ENCODE measurements around the gene TRDMT1. TPM values are rescaled to one million over a fixed set of nuclear protein-coding genes. Genes with fewer than 3 reads are reported as not detected.

The TRDMT1 gene
- total and polyA plus RNA-seq, 2 experiments from 2014 or later = 3.5 to 4.2 TPM

- Histone ChIP-seq H3K27me3 (no peaks in the 10 kb centered on the region), H3K79me2 (peaks cover 7% of the 10 kb centered on the region)
- WGBS (ENCODE audit: low lambda C conversion rate, missing lambda C conversion rate) = 8% methylated on average over 3 of the region's 3 CpGs
These were observed 283 bp upstream of the TRDMT1 start for GRCh38 chr10:17201794-17202116.

GRCh38 chr10:17200001-17200911, 1.2 kb downstream of the TRDMT1 start:
- H3K27ac ChIP-seq = peak overlapping the region; percentile 98
- no peaks in the 10 kb centered on the region for H4K20me1 ChIP-seq (ENCODE audit: insufficient read depth, poor library complexity, severe bottlenecking)
- no peak for DNase-seq (ENCODE audit: low spot score)
- no peaks in the 10 kb centered on the region for H3K9me2 ChIP-seq (replicated peaks; ENCODE audit: insufficient read depth)
- peak overlapping the region; percentile 86 for H3K4me2 ChIP-seq
- TF ChIP-seq, protein P1, sequence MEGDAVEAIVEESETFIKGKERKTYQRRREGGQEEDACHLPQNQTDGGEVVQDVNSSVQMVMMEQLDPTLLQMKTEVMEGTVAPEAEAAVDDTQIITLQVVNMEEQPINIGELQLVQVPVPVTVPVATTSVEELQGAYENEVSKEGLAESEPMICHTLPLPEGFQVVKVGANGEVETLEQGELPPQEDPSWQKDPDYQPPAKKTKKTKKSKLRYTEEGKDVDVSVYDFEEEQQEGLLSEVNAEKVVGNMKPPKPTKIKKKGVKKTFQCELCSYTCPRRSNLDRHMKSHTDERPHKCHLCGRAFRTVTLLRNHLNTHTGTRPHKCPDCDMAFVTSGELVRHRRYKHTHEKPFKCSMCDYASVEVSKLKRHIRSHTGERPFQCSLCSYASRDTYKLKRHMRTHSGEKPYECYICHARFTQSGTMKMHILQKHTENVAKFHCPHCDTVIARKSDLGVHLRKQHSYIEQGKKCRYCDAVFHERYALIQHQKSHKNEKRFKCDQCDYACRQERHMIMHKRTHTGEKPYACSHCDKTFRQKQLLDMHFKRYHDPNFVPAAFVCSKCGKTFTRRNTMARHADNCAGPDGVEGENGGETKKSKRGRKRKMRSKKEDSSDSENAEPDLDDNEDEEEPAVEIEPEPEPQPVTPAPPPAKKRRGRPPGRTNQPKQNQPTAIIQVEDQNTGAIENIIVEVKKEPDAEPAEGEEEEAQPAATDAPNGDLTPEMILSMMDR (IDR thresholded peaks at IDR 0.05; ENCODE audit: poor library complexity) = no peak
- TF ChIP-seq EZH2 (IDR thresholded peaks at IDR 0.05; ENCODE audit: borderline replicate concordance) (no peak), EZH2phosphoT487 (IDR thresholded peaks at IDR 0.05; ENCODE audit: low read depth, severe bottlenecking, unreplicated experiment) (no peak)
- H3K36me3 ChIP-seq (replicated peaks; ENCODE audit: insufficient read depth, low read depth) = no peaks in the 10 kb centered on the region
- H3K27me3 ChIP-seq = no peaks in the 10 kb centered on the region
- H3K79me2 ChIP-seq = peaks cover 9% of the 10 kb centered on the region
- peaks cover 21% of the 10 kb centered on the region for H3K4me1 ChIP-seq (ENCODE audit: insufficient read depth)
- H3K4me3 ChIP-seq = peak overlapping the region; percentile 32
- H3K9me3 ChIP-seq (ENCODE audit: low read depth) = no peaks in the 10 kb centered on the region
- H2AFZ ChIP-seq = peak overlapping the region; percentile 37
- WGBS (ENCODE audit: low lambda C conversion rate, missing lambda C conversion rate) = 31% methylated on average over 10 of the region's 10 CpGs

More at GRCh38 chr10:17201794-17202116, 283 bp upstream of the TRDMT1 start:
- TF ChIP-seq EZH2phosphoT487 (IDR thresholded peaks at IDR 0.05; ENCODE audit: low read depth, severe bottlenecking, unreplicated experiment) (no peak), EZH2 (IDR thresholded peaks at IDR 0.05; ENCODE audit: borderline replicate concordance) (no peak)
- TF ChIP-seq, protein P1 (IDR thresholded peaks at IDR 0.05; ENCODE audit: poor library complexity) = no peak
- DNase-seq (ENCODE audit: low spot score) = no peak
- Histone ChIP-seq H3K4me1 (ENCODE audit: insufficient read depth) (peaks cover 21% of the 10 kb centered on the region), H2AFZ (peak overlapping the region; percentile 91), H3K9me3 (ENCODE audit: low read depth) (no peaks in the 10 kb centered on the region), H3K4me3 (peak overlapping the region; percentile 32), H3K27ac (peak overlapping the region; percentile 98), H3K4me2 (peak overlapping the region; percentile 86), H3K36me3 (replicated peaks; ENCODE audit: insufficient read depth, low read depth) (no peaks in the 10 kb centered on the region), H3K9me2 (replicated peaks; ENCODE audit: insufficient read depth) (no peaks in the 10 kb centered on the region), H4K20me1 (ENCODE audit: insufficient read depth, poor library complexity, severe bottlenecking) (no peaks in the 10 kb centered on the region)

GRCh38 chr10:17199351-17199804, 2.1 kb downstream of the TRDMT1 start:
- Histone ChIP-seq H2AFZ (peak overlapping the region; percentile 37), H3K79me2 (peaks cover 14% of the 10 kb centered on the region), H4K20me1 (ENCODE audit: insufficient read depth, poor library complexity, severe bottlenecking) (no peaks in the 10 kb centered on the region), H3K4me1 (ENCODE audit: insufficient read depth) (peaks cover 21% of the 10 kb centered on the region), H3K4me3 (peak overlapping the region; percentile 32), H3K27me3 (no peaks in the 10 kb centered on the region), H3K36me3 (replicated peaks; ENCODE audit: insufficient read depth, low read depth) (no peaks in the 10 kb centered on the region), H3K4me2 (peak overlapping the region; percentile 86), H3K9me3 (ENCODE audit: low read depth) (no peaks in the 10 kb centered on the region), H3K9me2 (replicated peaks; ENCODE audit: insufficient read depth) (no peaks in the 10 kb centered on the region), H3K27ac (peak overlapping the region; percentile 98)
- WGBS (ENCODE audit: low lambda C conversion rate, missing lambda C conversion rate) = 17% methylated on average over 9 of the region's 9 CpGs
- no peak for DNase-seq (ENCODE audit: low spot score)
- TF ChIP-seq EZH2phosphoT487 (IDR thresholded peaks at IDR 0.05; ENCODE audit: low read depth, severe bottlenecking, unreplicated experiment) (no peak), EZH2 (IDR thresholded peaks at IDR 0.05; ENCODE audit: borderline replicate concordance) (no peak)
- TF ChIP-seq, protein P1 (IDR thresholded peaks at IDR 0.05; ENCODE audit: poor library complexity) = no peak
